Gastroesophageal sphincter (tissue), 4 donors: ENCODE data around the gene FCHO2. TPM values are rescaled to one million over a fixed set of nuclear protein-coding genes. Genes with fewer than 3 reads are reported as not detected.

Source experiments
- ATAC-seq: fragments of 150-250 bp; one replicate; pipeline ENCODE4 v1.9.1; 2016; ENCODE audit warnings: mild to moderate bottlenecking, moderate library complexity
- H3K27ac ChIP-seq, 4 donors: fragments of 200-600 bp; sonication (generic) in 3 of 4; 1 replicate in 3 of 4; 2 replicates in 1 of 4; pipeline ENCODE4 v1.5.1; 2016 to 2019
- H3K27me3 ChIP-seq: fragments of 200-600 bp; sonication (generic); one replicate; pipeline ENCODE4 v1.5.1; 2019
- H3K36me3 ChIP-seq, 2 donors: fragments of 200-600 bp; sonication (generic); one replicate each; pipeline ENCODE4 v1.5.1; 2019; ENCODE audit warnings: control low read depth in 1 of 2
- H3K4me1 ChIP-seq, 3 donors: fragments of 200-600 bp; sonication (generic); 1 replicate in 2 of 3; 2 replicates in 1 of 3; pipeline ENCODE4 v1.5.1; 2016 to 2019; ENCODE audit warnings: control low read depth in 2 of 3
- H3K4me3 ChIP-seq, 2 donors: fragments of 200-600 bp; sonication (generic); one replicate each; pipeline ENCODE4 v1.5.1; 2019; ENCODE audit warnings: mild to moderate bottlenecking in 1 of 2, moderate library complexity in 1 of 2
- H3K9me3 ChIP-seq, 3 donors: fragments of 200-600 bp; sonication (generic); one replicate each; pipeline ENCODE4 v1.5.1; 2017 to 2019; ENCODE audit warnings: control low read depth in 2 of 3
- EP300 ChIP-seq: sonication (generic); formaldehyde crosslinking; IDR thresholded peaks from one replicate; pipeline ENCODE4 v1.6.1; 2017; ENCODE audit warnings: antibody characterized with exemption, mild to moderate bottlenecking
- POLR2A ChIP-seq, 2 donors: fragments of 450-650 bp; IDR thresholded peaks; one replicate each; pipeline ENCODE4 v1.6.1; 2017; ENCODE audit warnings: antibody characterized with exemption in 2 of 2, mild to moderate bottlenecking in 2 of 2, moderate library complexity in 1 of 2
- POLR2AphosphoS5 ChIP-seq: sonication (generic); formaldehyde crosslinking; IDR thresholded peaks from one replicate; pipeline ENCODE4 v1.6.1; 2017; ENCODE audit warnings: antibody characterized with exemption
- WGBS, 2 donors: methylation state at CpG; one replicate each; pipeline ENCODE4 v1.1.5; 2018; ENCODE audit warnings: low coverage in 1 of 2; 5-methylcytosine and 5-hydroxymethylcytosine counted together
- total RNA-seq, 4 donors: library from RNA; depleted of rRNA; stranded (reverse); fragments of >200 nt; gene quantifications; one replicate each; pipeline ENCODE4 v1.1.0, GENCODE V29; 2016
- TF ChIP-seq, protein P1 (sequence below), 4 experiments: fragments of 200-600 bp in 2 of 4; fragments of 450-650 bp in 2 of 4; sonication (generic) in 1 of 4; IDR thresholded peaks; one replicate each; pipeline ENCODE4 v1.5.1; 2017 to 2019; ENCODE audit warnings: antibody characterized with exemption in 4 of 4, mild to moderate bottlenecking in 2 of 4, moderate library complexity in 2 of 4

Gene FCHO2
- total RNA-seq, 4 donors from 2014 or later = 27.3 to 36.3 (median 30.1) TPM

DNA sequence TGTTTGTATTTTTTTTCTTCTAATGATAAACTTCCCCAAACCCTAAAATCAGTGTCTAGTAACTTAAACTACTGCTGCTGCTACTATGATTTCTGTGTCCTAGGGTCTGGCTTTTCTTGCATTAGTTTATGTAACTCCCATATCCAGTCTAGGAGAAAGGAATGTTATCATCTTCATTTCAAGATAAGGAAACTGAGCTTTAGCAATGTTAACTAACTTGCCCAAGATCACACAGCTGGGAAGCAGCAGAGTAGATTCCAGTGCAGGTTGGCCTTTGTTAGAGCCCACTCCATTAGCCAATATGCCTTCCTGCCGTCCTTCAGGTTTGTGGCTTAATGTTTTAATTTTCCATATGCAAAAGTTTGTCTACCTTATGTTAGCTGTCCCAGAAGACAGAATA, 175.0 kb downstream of the FCHO2 start:
- no peak for ATAC-seq
- Histone ChIP-seq H3K27me3 (peaks cover 8% of the 10 kb centered on the region), H3K4me1 (no peaks in the 10 kb centered on the region), H3K27ac (no peak overlapping the region), H3K4me3 (no peak overlapping the region), H3K9me3 (no peaks in the 10 kb centered on the region), H3K36me3 (no peaks in the 10 kb centered on the region)
- 69 to 83% methylated on average over 1 of the region's 1 CpG for WGBS, 2 donors
- TF ChIP-seq EP300 (no peak), POLR2A (IDR thresholded peaks at IDR 0.05) (no peak), POLR2AphosphoS5 (no peak)
- TF ChIP-seq, protein P1, sequence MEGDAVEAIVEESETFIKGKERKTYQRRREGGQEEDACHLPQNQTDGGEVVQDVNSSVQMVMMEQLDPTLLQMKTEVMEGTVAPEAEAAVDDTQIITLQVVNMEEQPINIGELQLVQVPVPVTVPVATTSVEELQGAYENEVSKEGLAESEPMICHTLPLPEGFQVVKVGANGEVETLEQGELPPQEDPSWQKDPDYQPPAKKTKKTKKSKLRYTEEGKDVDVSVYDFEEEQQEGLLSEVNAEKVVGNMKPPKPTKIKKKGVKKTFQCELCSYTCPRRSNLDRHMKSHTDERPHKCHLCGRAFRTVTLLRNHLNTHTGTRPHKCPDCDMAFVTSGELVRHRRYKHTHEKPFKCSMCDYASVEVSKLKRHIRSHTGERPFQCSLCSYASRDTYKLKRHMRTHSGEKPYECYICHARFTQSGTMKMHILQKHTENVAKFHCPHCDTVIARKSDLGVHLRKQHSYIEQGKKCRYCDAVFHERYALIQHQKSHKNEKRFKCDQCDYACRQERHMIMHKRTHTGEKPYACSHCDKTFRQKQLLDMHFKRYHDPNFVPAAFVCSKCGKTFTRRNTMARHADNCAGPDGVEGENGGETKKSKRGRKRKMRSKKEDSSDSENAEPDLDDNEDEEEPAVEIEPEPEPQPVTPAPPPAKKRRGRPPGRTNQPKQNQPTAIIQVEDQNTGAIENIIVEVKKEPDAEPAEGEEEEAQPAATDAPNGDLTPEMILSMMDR (IDR thresholded peaks at IDR 0.05) = no peak

DNA sequence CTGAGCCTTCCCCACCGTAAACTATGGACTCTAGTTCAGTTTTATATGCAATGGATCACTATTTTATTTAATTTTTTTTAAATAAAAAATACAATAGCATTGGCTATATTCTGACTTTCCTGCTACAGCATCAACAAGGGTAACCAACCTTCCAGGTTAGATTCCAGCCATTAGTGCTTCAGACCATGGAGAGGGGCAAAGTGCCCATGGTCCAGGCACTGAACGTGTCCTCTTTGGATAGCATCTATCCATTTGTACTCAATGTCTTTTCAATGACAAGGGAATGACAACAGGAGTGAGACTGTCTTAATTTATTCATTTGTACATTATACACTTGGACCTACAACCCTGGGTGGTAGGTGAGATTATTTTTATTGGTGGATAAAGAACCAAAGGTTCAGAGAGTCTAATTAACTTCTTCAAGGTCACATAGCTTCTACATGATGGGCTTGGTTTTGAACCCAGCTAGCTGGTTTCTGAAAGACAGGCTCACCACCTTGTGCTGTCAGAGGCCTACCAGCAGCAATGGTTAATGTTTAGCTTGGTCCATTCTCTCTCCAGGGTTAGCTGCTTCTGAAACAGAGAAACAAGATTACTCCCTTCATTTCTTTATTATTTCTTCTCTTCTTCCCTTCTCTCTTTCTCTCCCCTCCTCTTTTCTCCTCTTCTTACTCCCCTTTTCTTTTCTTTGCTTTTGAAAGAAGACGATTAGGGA, 176.0 kb downstream of the FCHO2 start:
- H3K4me3 ChIP-seq = no peak overlapping the region
- H3K9me3 ChIP-seq = no peaks in the 10 kb centered on the region
- H3K4me1 ChIP-seq = no peaks in the 10 kb centered on the region
- peaks cover 18% of the 10 kb centered on the region for H3K27me3 ChIP-seq
- no peak for TF ChIP-seq POLR2AphosphoS5
- no peak for TF ChIP-seq EP300
- TF ChIP-seq, protein P1 (IDR thresholded peaks at IDR 0.05) = no peak
- TF ChIP-seq POLR2A (IDR thresholded peaks at IDR 0.05) = no peak
- no peak for ATAC-seq
- no peak overlapping the region for H3K27ac ChIP-seq
- no peaks in the 10 kb centered on the region for H3K36me3 ChIP-seq
- 68 to 82% methylated on average over 3 of the region's 3 CpGs for WGBS, 2 donors

DNA sequence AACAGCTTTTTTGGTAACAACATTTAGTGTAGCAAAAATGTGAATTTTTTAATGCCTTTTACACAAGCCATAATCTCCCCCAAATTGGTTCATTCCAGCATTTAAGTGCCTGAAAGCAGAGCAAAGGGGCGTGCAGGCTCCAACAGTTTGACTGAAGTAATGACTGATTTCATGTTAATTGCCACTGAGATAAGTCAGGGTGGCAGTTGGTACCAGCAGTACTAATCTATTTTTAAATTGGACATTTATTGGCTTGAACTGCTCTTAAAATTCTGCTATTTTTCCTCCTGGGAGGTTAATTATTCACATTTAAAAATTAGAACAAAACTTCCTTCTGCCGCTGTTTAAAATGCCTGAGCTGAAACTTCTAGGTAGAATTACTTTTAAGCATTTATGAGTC, 176.9 kb downstream of the FCHO2 start:
- H3K27ac ChIP-seq = no peak overlapping the region
- WGBS, 2 donors = 63 to 84% methylated on average over 2 of the region's 2 CpGs
- no peaks in the 10 kb centered on the region for H3K36me3 ChIP-seq
- TF ChIP-seq EP300 = no peak
- TF ChIP-seq POLR2AphosphoS5 = no peak
- H3K9me3 ChIP-seq = no peaks in the 10 kb centered on the region
- peaks cover 27% of the 10 kb centered on the region for H3K27me3 ChIP-seq
- no peaks in the 10 kb centered on the region for H3K4me1 ChIP-seq
- ATAC-seq = no peak
- H3K4me3 ChIP-seq = no peak overlapping the region

DNA sequence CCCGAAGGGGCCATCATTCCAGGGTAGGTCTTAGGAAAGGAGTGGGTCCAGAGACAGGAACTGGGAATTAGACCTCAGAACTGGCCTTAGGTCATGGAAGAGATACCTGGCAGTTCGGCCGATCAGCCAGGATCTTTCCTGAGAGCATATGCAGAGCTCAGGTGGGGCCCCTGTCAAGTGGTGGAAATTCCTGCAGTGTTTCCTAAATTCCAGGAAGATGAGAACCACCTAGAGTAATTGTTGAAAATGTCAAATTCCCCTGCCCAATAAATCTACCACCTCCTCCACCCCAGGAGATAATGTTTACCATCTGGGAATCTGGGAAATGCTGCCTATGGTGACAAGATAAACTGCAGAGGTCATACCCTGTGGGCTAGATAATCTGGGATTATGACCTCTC, 179.2 kb downstream of the FCHO2 start:
- H3K36me3 ChIP-seq = no peaks in the 10 kb centered on the region
- 87% methylated on average over 3 of the region's 3 CpGs; no CpG with 5 or more reads in 1 of the 2 donors for whole genome bisulfite sequencing, 2 donors
- H3K27me3 ChIP-seq = peaks cover 27% of the 10 kb centered on the region
- no peaks in the 10 kb centered on the region for H3K9me3 ChIP-seq
- no peaks in the 10 kb centered on the region for H3K4me1 ChIP-seq
- no peak overlapping the region for H3K4me3 ChIP-seq
- ATAC-seq = no peak
- no peak for TF ChIP-seq POLR2A (IDR thresholded peaks at IDR 0.05)
- TF ChIP-seq, protein P1 (IDR thresholded peaks at IDR 0.05) = no peak
- TF ChIP-seq POLR2AphosphoS5 = no peak
- TF ChIP-seq EP300 = no peak
- H3K27ac ChIP-seq = no peak overlapping the region

DNA sequence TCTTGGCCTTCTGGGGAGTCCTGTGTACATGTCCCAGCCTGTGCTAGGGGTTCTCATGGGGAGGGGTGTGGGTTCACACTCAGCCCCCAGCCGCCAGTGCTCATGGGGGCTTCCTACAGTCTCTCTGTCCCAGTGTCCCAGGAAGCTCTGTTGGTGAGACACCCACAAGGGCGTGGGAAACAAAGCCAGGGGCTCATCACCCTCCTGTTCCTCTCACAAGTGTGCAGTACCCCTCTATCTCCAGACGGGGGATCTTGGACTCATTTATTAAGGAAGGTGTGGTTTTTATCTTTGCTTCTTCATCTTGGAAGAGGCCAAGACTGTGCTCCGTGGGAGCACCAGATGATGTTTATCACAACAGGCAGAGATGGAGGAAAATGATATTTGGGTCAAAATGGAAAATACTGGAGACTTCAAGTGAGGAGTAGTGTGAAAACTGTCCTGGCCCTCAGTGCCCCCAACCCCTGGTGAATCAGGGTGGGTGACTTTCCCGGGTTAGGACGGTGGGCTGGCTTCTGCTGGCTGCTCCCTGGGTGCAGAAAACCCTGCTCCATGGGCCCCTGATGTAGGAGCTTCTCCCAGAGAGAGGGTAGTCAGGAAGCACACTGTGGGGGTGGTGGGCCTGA, 179.7 kb downstream of the FCHO2 start:
- Histone ChIP-seq H3K27me3 (peaks cover 27% of the 10 kb centered on the region), H3K4me3 (no peak overlapping the region), H3K36me3 (no peaks in the 10 kb centered on the region), H3K4me1 (no peaks in the 10 kb centered on the region), H3K9me3 (no peaks in the 10 kb centered on the region), H3K27ac (no peak overlapping the region)
- no peak for TF ChIP-seq EP300
- TF ChIP-seq POLR2AphosphoS5 = no peak
- TF ChIP-seq POLR2A (IDR thresholded peaks at IDR 0.05) = no peak
- 40% methylated on average over 1 of the region's 6 CpGs; no CpG with 5 or more reads in 1 of the 2 donors for WGBS, 2 donors
- ATAC-seq = no peak

DNA sequence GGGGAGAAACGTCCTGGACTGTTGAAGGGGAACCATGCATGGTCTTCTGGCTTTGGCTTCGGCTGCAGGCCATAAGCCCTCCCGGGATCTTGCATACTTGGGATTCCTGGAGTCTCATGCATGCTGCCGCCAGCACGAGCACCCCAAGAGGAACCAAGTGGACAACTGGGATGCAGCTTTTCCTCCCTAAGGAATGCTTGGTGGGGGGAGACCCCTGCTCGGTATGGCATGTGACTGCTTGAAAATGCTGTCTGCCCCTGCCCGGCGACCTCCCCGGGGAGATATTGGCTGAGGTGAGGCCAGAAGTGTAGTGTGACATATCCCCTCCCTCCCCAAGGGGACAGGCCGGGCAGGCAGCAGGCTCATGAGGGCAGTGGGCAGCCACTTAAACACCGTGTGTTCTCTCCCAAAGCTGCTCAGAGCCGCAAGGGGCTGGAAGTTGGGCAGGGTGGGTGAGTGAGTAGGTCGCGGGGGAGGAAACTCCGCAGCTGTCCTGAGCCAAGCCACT, 180.3 kb downstream of the FCHO2 start:
- no peak overlapping the region for H3K27ac ChIP-seq
- H3K4me1 ChIP-seq = no peaks in the 10 kb centered on the region
- TF ChIP-seq POLR2A (IDR thresholded peaks at IDR 0.05) (no peak), EP300 (no peak), POLR2AphosphoS5 (no peak)
- TF ChIP-seq, protein P1 (IDR thresholded peaks at IDR 0.05) = no peak
- H3K27me3 ChIP-seq = peaks cover 27% of the 10 kb centered on the region
- no peaks in the 10 kb centered on the region for H3K36me3 ChIP-seq
- H3K9me3 ChIP-seq = no peaks in the 10 kb centered on the region
- no peak for ATAC-seq
- H3K4me3 ChIP-seq = no peak overlapping the region
- 20 to 65% methylated on average over 1 to 2 of the region's 15 CpGs for WGBS, 2 donors
